ENCODE data around the gene OR2B6. TPM values are rescaled to one million over a fixed set of nuclear protein-coding genes. Genes with fewer than 3 reads are reported as not detected.
"Not testable (repeated sequence)": the region's sequence is repeated elsewhere in the genome, so short reads cannot be mapped to it uniquely, and the experiment has no call there.

The OR2B6 gene
- total RNA-seq = not detected
- long read RNA-seq, donor 1 = 0 reads
- long read RNA-seq, donor 2 = 0 reads

- intact Hi-C loops (cut with DNase I) = no loop called here
- no peak for DNase-seq (ENCODE audit: low spot score)
Observed at GRCh38 chr6:27956941-27957340, at the start of gene OR2B6. OR2B6 (plus strand) TSS chr6:27957241; CDS start chr6:27957241, 0 bp downstream.

- intact Hi-C loops (cut with DNase I) = no loop called here
- DNase-seq (ENCODE audit: low spot score) = no peak
Observed at GRCh38 chr6:27908017-27908416, 49.0 kb upstream of the OR2B6 start.

- no peak for DNase-seq (ENCODE audit: low spot score)
- intact Hi-C loops (cut with DNase I) = no loop called here
Observed at GRCh38 chr6:27911956-27912446, 45.0 kb upstream of the OR2B6 start, which contains the start of gene OR2B2. OR2B2 (minus strand) TSS chr6:27912396; CDS start chr6:27912319, 77 bp downstream.

GRCh38 chr6:27922949-27923348 is 34.1 kb upstream of the OR2B6 start:
- intact Hi-C loops (cut with DNase I) = no loop called here
- no peak for DNase-seq (ENCODE audit: low spot score)

GRCh38 chr6:27924179-27924578 is 32.9 kb upstream of the OR2B6 start:
- no peak for DNase-seq (ENCODE audit: low spot score)
- intact Hi-C loops (cut with DNase I) = no loop called here

GRCh38 chr6:27928041-27928440 is 29.0 kb upstream of the OR2B6 start:
- DNase-seq (ENCODE audit: low spot score); intact Hi-C loops (cut with DNase I): not testable (repeated sequence)

- DNase-seq (ENCODE audit: low spot score); intact Hi-C loops (cut with DNase I): not testable (repeated sequence)
Observed at GRCh38 chr6:27929930-27930329, 27.1 kb upstream of the OR2B6 start.

GRCh38 chr6:27931209-27931608 is 25.8 kb upstream of the OR2B6 start:
- DNase-seq (ENCODE audit: low spot score) = no peak
- intact Hi-C loops (cut with DNase I) = no loop called here

- DNase-seq (ENCODE audit: low spot score) = no peak
- intact Hi-C loops (cut with DNase I) = no loop called here
Observed at GRCh38 chr6:27940766-27941165, 16.3 kb upstream of the OR2B6 start.

GRCh38 chr6:27943072-27943471 is 14.0 kb upstream of the OR2B6 start:
- intact Hi-C loops (cut with DNase I); DNase-seq (ENCODE audit: low spot score): not testable (repeated sequence)

GRCh38 chr6:27948237-27948636 is 8.8 kb upstream of the OR2B6 start:
- intact Hi-C loops (cut with DNase I) = no loop called here
- no peak for DNase-seq (ENCODE audit: low spot score)

- intact Hi-C loops (cut with DNase I) = no loop called here
- DNase-seq (ENCODE audit: low spot score) = no peak
Observed at GRCh38 chr6:27951040-27951439, 6.0 kb upstream of the OR2B6 start.

- intact Hi-C loops (cut with DNase I) = no loop called here
- no peak for DNase-seq (ENCODE audit: low spot score)
Observed at GRCh38 chr6:27957516-27957915, 475 bp downstream of the OR2B6 start.

- DNase-seq (ENCODE audit: low spot score) = no peak
- intact Hi-C loops (cut with DNase I) = no loop called here
Observed at GRCh38 chr6:27962506-27962905, 5.5 kb downstream of the OR2B6 start.

GRCh38 chr6:27966044-27966443 is 9.0 kb downstream of the OR2B6 start:
- DNase-seq (ENCODE audit: low spot score) = no peak
- intact Hi-C loops (cut with DNase I) = no loop called here

GRCh38 chr6:27966816-27967426 is 9.9 kb downstream of the OR2B6 start:
- intact Hi-C loops (cut with DNase I) = no loop called here
- no peak for DNase-seq (ENCODE audit: low spot score)

GRCh38 chr6:27970444-27970843 is 13.4 kb downstream of the OR2B6 start:
- intact Hi-C loops (cut with DNase I) = no loop called here

GRCh38 chr6:27972750-27973149 is 15.7 kb downstream of the OR2B6 start:
- no peak for DNase-seq (ENCODE audit: low spot score)
- intact Hi-C loops (cut with DNase I) = no loop called here

More at GRCh38 chr6:27970444-27970843, 13.4 kb downstream of the OR2B6 start:
- DNase-seq (ENCODE audit: low spot score) = no peak

GRCh38 chr6:27977387-27977786 is 20.3 kb downstream of the OR2B6 start:
- no peak for DNase-seq (ENCODE audit: low spot score)
- intact Hi-C loops (cut with DNase I) = no loop called here

GRCh38 chr6:27978705-27979104 is 21.7 kb downstream of the OR2B6 start:
- intact Hi-C loops (cut with DNase I) = no loop called here
- DNase-seq (ENCODE audit: low spot score) = no peak

GRCh38 chr6:27980111-27980510 is 23.1 kb downstream of the OR2B6 start:
- intact Hi-C loops (cut with DNase I) = no loop called here
- DNase-seq (ENCODE audit: low spot score) = no peak

Measured in posterior vena cava (tissue), 2 donors.